RKO (cell line): ENCODE measurements around the gene SRRM1.
"Not testable (repeated sequence)": the region's sequence is repeated elsewhere in the genome, so short reads cannot be mapped to it uniquely, and the experiment has no call there.

Experiments used
- DNase-seq: peaks from one replicate; pipeline ENCODE4 v3.0.0-alpha.2; 2016; ENCODE audit warnings: low spot score

SRRM1 gene

GRCh38 chr1:24717887-24718650 lies 75.0 kb downstream of the SRRM1 start:
- DNase-seq = no peak

DNA sequence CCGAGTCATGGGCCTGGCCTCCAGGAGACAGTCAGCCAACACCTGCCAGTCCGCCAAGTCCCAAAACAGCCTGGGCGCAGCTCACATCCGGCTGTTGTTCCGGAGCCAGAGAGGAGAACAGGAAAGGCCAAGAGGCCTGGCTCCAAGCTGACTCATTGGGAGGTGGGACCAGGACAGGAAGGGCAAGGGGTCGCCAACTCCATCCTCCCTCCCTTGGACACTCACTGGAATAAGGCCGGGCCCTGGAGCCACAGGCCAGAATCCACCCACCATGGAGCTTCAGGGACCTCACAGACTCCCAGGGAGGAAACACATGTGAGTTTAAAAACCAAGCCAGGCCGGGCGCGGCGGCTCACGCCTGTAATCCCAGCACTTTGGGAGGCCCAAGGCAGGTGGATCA lies 77.0 kb downstream of the SRRM1 start:
- DNase-seq = no peak

DNA sequence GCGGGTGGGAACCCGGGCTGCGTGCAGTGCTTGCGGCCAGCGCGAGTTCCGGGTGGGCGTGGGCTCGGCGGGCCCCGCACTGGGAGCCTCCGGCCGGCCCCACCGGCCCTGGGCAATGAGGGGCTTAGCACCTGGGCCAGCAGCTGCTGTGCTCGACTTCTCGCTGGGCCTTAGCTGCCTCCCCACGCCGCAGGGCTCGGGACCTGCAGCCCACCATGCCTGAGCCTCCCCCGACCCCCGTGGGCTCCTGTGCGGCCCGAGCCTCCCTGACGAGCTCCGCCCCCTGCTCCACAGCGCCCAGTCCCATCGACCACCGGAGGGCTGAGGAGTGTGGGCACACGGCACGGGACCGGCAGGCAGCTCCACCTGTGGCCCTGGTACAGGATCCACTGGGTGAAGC lies 78.4 kb downstream of the SRRM1 start:
- no peak for DNase-seq

GRCh38 chr1:24722073-24723035 lies 79.3 kb downstream of the SRRM1 start:
- DNase-seq = not testable (repeated sequence)
